HG03565 (cell line): Measurements from ENCODE around the gene VWA3B.
"Not testable (repeated sequence)": the region's sequence is repeated elsewhere in the genome, so short reads cannot be mapped to it uniquely, and the experiment has no call there.

ENCODE experiments used
- ATAC-seq: cut with Tn5 transposase; IDR thresholded peaks from one replicate; pipeline ENCODE4 v1.9.1; 2021; ENCODE audit warnings: mild to moderate bottlenecking, moderate library complexity; ENCODE audit not compliant: unreplicated experiment

The VWA3B gene

DNA sequence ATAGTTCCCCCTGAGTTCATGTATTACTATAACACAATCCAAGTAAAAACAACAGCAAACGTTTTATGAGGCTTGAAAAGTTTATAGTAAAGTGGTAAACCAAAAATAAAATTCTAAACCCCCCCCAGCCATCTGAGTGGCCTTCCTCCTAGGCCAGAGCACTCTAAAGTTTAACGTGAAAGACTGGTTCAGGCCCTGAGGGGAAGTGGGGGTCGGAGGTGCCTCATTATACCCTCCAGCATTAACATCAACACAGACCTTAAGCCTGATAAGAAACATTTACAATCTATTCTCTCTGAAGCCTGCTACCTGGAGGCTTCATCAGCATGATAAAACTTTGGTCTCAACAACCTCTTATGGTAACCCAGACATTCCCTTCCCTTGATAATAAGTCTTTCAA, 230.2 kb downstream of the VWA3B start:
- no peak for ATAC-seq

DNA sequence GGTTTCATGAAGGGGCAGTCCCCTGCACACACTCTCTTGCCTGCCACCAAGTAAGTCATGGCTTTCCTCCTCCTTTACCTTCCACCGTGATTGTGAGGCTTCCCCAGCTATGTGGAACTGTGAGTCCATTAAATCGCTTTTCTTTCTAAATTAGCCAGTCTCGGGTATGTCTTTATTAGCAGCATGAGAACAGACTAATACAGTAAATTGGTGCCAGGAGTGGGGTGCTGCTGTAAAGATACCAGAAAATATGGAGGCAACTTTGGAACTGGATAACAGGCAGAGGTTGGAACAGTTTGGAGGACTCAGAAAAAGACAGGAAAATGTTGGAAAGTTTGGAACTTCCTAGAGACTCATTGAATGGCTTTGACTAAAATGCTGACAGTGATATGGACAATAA, 233.2 kb downstream of the VWA3B start:
- ATAC-seq, result not testable (repeated sequence)

DNA sequence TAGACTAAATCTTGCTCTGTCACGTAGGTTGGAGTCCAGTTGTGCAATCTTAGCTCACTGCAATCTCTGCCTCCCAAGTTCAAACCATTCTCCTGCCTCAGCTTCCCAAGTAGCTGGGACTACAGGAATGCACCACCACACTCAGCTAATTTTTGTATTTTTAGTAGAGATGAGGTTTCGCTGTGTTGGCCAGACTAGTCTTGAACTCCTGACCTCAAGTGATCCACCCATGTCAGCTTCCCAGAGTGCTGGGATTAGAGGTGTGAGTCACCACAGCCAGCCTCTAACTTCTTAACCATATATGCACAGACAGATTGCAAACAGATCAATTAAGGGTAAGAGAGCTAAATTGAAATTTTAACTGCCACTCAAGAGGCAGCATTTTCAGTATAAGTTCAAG, 237.2 kb downstream of the VWA3B start:
- ATAC-seq, result no peak

DNA sequence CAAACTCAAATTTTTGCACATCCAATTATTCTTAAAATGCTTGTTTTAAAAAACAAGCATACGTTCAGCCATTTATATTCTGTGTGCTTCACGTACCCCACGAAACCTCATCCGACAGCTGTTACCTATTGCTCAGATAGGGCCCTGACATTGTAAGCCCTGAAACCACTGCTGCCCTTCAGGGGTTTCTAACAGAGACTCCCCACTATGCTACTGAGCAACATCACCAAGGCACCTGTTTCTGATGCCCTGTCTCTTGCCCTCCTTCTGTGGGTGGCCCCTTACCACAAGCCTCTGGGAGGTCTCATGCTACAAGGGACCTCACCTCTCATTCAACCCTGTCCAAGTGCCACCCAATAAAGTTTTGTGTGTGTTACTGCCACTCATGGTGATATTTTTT, 240.8 kb downstream of the VWA3B start:
- no peak for ATAC-seq

DNA sequence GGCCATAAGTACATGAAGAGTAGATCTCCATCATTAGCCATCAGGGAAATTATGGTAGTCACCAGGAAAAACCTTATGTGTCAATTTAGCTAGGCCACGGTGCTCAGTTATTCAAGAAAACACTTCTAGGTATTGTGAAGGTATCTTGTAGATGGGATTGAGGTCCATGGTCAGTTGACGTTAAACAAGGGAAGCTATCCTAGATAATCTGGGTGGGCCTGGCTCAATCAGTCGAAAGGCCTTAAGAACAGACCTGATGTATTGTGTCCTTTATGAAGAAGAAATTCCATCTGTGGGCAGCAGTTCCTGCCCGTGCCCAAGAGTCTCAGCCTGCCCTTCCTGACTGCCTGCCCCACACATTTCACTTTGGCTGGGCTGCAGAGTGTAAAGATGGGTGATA, 242.6 kb downstream of the VWA3B start:
- ATAC-seq, result no peak

GRCh38 chr2:98332989-98333388, 246.0 kb downstream of the VWA3B start:
- no peak for ATAC-seq

GRCh38 chr2:98333922-98334321, 247.0 kb downstream of the VWA3B start:
- no peak for ATAC-seq

- no peak for ATAC-seq
Measured at GRCh38 chr2:98334439-98335078, 247.6 kb downstream of the VWA3B start.

- ATAC-seq, result no peak
Measured at GRCh38 chr2:98335271-98335670, 248.3 kb downstream of the VWA3B start.

DNA sequence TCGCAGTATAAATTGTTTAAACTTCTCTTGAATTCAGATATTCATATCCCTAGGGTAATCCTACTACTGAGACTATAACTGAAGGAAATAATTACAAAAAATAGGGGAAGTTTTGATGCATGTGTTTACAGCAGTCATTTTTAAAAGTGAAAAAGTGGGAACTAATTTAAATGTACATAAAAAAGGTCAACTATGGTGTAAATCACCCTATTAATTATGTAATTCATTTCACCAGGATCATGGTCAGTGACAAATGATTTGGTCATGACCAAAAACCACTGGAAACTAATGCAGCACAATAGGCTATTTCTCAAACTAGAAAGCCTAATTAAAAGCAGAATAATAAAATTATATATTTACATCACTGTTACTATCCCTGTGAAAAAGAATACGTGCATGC, 254.3 kb downstream of the VWA3B start:
- no peak for ATAC-seq

- ATAC-seq, result no peak
Measured at GRCh38 chr2:98343285-98343684, 256.3 kb downstream of the VWA3B start.

GRCh38 chr2:98346311-98347236, 259.6 kb downstream of the VWA3B start, which contains the start of gene CNGA3:
Gene CNGA3, plus strand, starts transcription at chr2:98346456. Its CDS starts 23,520 bp downstream, at chr2:98369976.
- no peak for ATAC-seq

- no peak for ATAC-seq
Measured at GRCh38 chr2:98347298-98348065, 260.5 kb downstream of the VWA3B start.

GRCh38 chr2:98348066-98348561, 261.1 kb downstream of the VWA3B start:
- no peak for ATAC-seq

GRCh38 chr2:98350411-98350810, 263.4 kb downstream of the VWA3B start:
- ATAC-seq, result no peak

DNA sequence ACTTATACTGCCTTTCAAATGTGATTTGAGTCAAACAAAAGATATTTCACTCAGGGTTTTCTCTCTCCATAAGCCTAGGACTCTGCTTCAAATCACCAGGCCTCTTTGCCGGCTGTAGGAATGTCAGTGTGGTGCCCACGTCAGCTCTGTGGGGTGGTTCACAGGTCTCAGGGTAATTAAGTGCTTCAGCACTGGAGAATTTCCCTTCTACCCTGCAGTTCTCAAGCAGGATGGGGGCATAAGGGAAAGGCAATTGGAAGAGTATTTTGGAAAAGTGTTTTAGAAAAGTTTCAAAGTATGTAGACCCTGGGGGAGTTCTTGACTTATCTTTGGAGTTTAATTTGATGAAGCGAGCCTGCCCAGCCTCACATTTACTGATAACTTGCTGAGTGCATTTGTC, 268.9 kb downstream of the VWA3B start:
- ATAC-seq, result no peak

DNA sequence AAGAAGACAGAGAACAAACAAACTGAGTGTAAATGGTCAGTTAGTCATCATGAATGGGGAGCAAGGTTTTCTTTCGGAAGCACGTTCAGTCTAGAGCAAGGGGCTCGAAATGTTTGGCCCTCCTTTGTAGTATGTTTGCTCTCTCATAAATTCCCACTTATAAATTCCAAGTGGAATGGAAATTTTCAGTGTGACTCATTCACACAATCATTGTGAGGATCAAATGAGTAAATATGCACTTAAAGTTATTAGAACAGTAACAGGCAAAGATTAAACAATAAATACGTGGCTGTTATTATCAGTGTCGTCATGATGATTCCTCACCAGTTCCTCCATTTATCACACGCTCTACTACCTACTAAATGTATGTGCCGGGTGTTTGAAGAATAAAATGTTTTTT, 269.8 kb downstream of the VWA3B start:
- no peak for ATAC-seq

GRCh38 chr2:98357849-98358248, 270.9 kb downstream of the VWA3B start:
- ATAC-seq, result no peak

- ATAC-seq, result no peak
Measured at GRCh38 chr2:98359986-98360385, 273.0 kb downstream of the VWA3B start.
